ENCODE results near the gene PPIH.
"Not testable (repeated sequence)": the region's sequence is repeated elsewhere in the genome, so short reads cannot be mapped to it uniquely, and the experiment has no call there.

PPIH gene

GRCh38 chr1:42657981-42658876, at the start of gene PPIH:
PPIH (plus strand) TSS chr1:42658423; CDS start chr1:42658447, 24 bp downstream.
- DNase-seq = peak; percentile 91 to 93

GRCh38 chr1:42613803-42614131, 44.5 kb upstream of the PPIH start:
- no peak for DNase-seq

GRCh38 chr1:42618866-42619265, 39.4 kb upstream of the PPIH start:
- no peak for DNase-seq

- no peak for DNase-seq
Observed at GRCh38 chr1:42620307-42620706, 37.9 kb upstream of the PPIH start.

- not testable (repeated sequence) for DNase-seq
Observed at GRCh38 chr1:42621180-42621579, 37.0 kb upstream of the PPIH start.

- not testable (repeated sequence) for DNase-seq
Observed at GRCh38 chr1:42627205-42627604, 31.0 kb upstream of the PPIH start.

- DNase-seq = no peak
Observed at GRCh38 chr1:42639116-42639515, 19.1 kb upstream of the PPIH start.

GRCh38 chr1:42646056-42646455, 12.2 kb upstream of the PPIH start:
- DNase-seq = no peak

- no peak for DNase-seq
Observed at GRCh38 chr1:42657201-42657600, 1.0 kb upstream of the PPIH start.

- no peak for DNase-seq
Observed at GRCh38 chr1:42658877-42659337, 684 bp downstream of the PPIH start.

- no peak for DNase-seq
Observed at GRCh38 chr1:42660907-42661500, 2.8 kb downstream of the PPIH start.

GRCh38 chr1:42669936-42670335, 11.7 kb downstream of the PPIH start:
- no peak for DNase-seq

- no peak for DNase-seq
Observed at GRCh38 chr1:42670425-42670824, 12.2 kb downstream of the PPIH start.

- no peak for DNase-seq
Observed at GRCh38 chr1:42674214-42674613, 16.0 kb downstream of the PPIH start.

GRCh38 chr1:42674682-42675081, 16.5 kb downstream of the PPIH start:
- no peak for DNase-seq

GRCh38 chr1:42675467-42675866, 17.2 kb downstream of the PPIH start:
- no peak for DNase-seq

- no peak for DNase-seq
Observed at GRCh38 chr1:42676534-42677087, 18.4 kb downstream of the PPIH start.

GRCh38 chr1:42679364-42679983, 21.3 kb downstream of the PPIH start:
- DNase-seq = no peak

- peak; percentile 22 to 34 for DNase-seq
Observed at GRCh38 chr1:42680055-42680454, 21.8 kb downstream of the PPIH start.

- DNase-seq = no peak
Observed at GRCh38 chr1:42680921-42681683, 22.9 kb downstream of the PPIH start.

GRCh38 chr1:42681741-42682483, 23.7 kb downstream of the PPIH start, which contains the start of gene YBX1:
YBX1 (plus strand) TSS chr1:42682418; CDS start chr1:42682566, 148 bp downstream.
- peak; percentile 96 to 97 for DNase-seq

- not testable (repeated sequence) for DNase-seq
Observed at GRCh38 chr1:42682484-42682738, 24.2 kb downstream of the PPIH start.

Measured in AML-193 (cell line).